Thyroid gland (tissue), 4 donors: ENCODE results near the gene CRYGC. TPM values are rescaled to one million over a fixed set of nuclear protein-coding genes. Genes with fewer than 3 reads are reported as not detected.
"Not testable (repeated sequence)": the region's sequence is repeated elsewhere in the genome, so short reads cannot be mapped to it uniquely, and the experiment has no call there.

Experiments
- DNase-seq, 2 donors: peaks; one replicate each; pipeline ENCODE4 v3.0.0-alpha.2; 2019
- H3K27ac ChIP-seq, 3 donors: fragments of 200-600 bp; sonication (generic); 1 replicate in 2 of 3; 2 replicates in 1 of 3; pipeline ENCODE4 v1.5.1; 2016 to 2019; ENCODE audit warnings: mild to moderate bottlenecking in 1 of 3, moderate library complexity in 1 of 3
- H3K27me3 ChIP-seq: fragments of 200-600 bp; sonication (generic); one replicate; pipeline ENCODE4 v1.5.1; 2019
- H3K36me3 ChIP-seq, 2 donors: fragments of 200-600 bp; sonication (generic); one replicate each; pipeline ENCODE4 v1.5.1; 2016 to 2019
- H3K4me1 ChIP-seq, 2 donors: fragments of 200-600 bp; sonication (generic); one replicate each; pipeline ENCODE4 v1.5.1; 2017 to 2019
- H3K4me3 ChIP-seq, 3 donors: fragments of 200-600 bp; sonication (generic); replicated peaks in 1 of 3; 1 replicate in 2 of 3; 2 replicates in 1 of 3; pipeline ENCODE4 v1.5.1; 2016; ENCODE audit warnings: mild to moderate bottlenecking in 1 of 3
- H3K9me3 ChIP-seq: fragments of 200-600 bp; sonication (generic); one replicate; pipeline ENCODE4 v1.5.1; 2017
- POLR2A ChIP-seq, 2 donors: fragments of 450-650 bp; IDR thresholded peaks; one replicate each; pipeline ENCODE4 v1.6.1; 2017; ENCODE audit warnings: antibody characterized with exemption in 2 of 2, mild to moderate bottlenecking in 2 of 2, moderate library complexity in 1 of 2
- WGBS, 2 donors: methylation state at CpG; one replicate each; pipeline ENCODE4 v1.1.5; 2017; 5-methylcytosine and 5-hydroxymethylcytosine counted together
- intact Hi-C: fragments of 100-400 bp; cut with DNase I; formaldehyde crosslinking; loops from one replicate; pipeline ENCODE4 v1.15.1; 2023
- total RNA-seq, 4 donors: library from RNA; depleted of rRNA; stranded (reverse); fragments of >200 nt; gene quantifications; one replicate each; pipeline ENCODE4 v1.2.3, GENCODE V29; 2016
- TF ChIP-seq, protein P1 (sequence below), 6 experiments: fragments of 200-600 bp in 3 of 6; fragments of 450-650 bp in 3 of 6; sonication (generic) in 3 of 6; IDR thresholded peaks; one replicate each; pipeline ENCODE4 v1.5.1; 2016 to 2019; ENCODE audit warnings: antibody characterized with exemption in 6 of 6, mild to moderate bottlenecking in 2 of 6, inconsistent platforms in 1 of 6, moderate library complexity in 1 of 6

Gene CRYGC
- total RNA-seq, 4 donors from 2014 or later: not detected

DNA sequence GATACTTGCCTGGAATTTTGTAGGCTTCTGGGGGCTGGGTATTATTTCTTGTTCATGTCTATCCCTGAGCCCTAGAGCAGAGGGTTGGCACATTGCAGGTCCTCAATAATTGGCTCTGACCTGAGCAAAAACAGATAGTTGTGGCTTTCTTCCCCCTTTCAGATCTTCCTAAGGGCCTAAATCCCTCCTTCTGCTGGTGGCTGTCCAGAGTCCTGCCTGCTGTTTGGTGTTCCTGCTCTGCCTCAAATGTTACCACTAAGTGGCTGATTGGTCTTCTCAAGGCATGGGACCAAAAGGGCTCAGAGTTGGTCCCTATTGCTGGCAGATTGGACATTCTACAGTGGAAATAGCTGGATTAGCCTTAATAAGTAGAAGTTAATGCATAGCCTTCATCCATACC, 17.4 kb upstream of the CRYGC start:
- H3K27ac ChIP-seq: no peak overlapping the region
- no peak for TF ChIP-seq POLR2A (IDR thresholded peaks at IDR 0.05)
- TF ChIP-seq, protein P1, sequence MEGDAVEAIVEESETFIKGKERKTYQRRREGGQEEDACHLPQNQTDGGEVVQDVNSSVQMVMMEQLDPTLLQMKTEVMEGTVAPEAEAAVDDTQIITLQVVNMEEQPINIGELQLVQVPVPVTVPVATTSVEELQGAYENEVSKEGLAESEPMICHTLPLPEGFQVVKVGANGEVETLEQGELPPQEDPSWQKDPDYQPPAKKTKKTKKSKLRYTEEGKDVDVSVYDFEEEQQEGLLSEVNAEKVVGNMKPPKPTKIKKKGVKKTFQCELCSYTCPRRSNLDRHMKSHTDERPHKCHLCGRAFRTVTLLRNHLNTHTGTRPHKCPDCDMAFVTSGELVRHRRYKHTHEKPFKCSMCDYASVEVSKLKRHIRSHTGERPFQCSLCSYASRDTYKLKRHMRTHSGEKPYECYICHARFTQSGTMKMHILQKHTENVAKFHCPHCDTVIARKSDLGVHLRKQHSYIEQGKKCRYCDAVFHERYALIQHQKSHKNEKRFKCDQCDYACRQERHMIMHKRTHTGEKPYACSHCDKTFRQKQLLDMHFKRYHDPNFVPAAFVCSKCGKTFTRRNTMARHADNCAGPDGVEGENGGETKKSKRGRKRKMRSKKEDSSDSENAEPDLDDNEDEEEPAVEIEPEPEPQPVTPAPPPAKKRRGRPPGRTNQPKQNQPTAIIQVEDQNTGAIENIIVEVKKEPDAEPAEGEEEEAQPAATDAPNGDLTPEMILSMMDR (IDR thresholded peaks at IDR 0.05): no peak
- H3K36me3 ChIP-seq: no peaks in the 10 kb centered on the region
- no peak overlapping the region for H3K4me3 ChIP-seq
- H3K9me3 ChIP-seq: no peaks in the 10 kb centered on the region
- no peaks in the 10 kb centered on the region for H3K27me3 ChIP-seq
- intact Hi-C loops: no loop called here
- no peaks in the 10 kb centered on the region for H3K4me1 ChIP-seq
- DNase-seq: no peak

DNA sequence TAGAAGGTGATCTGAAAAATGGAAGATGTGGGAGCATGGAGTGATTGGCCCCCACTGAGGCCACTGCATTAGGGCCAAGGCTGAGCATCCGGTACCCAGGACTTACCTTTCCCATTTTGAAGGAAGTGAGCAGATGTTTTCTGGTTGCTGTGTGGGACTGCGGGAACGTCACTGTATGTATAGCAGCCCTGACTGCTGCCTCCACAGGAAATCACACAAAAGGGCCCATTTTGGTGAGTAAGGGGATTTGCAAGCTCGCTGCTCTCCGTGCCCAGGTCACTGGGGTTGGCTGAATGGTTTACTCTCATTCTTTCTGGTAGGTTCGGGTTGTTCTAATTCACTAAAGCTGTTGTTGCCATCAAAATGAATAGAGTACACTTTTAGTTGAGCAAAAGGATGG, 16.4 kb upstream of the CRYGC start, which contains the start of gene CRYGB:
CRYGB (minus strand) TSS at position 153 of the 400 bp plus-strand sequence; CDS start at position 115, 38 bp downstream.
- no peak for DNase-seq
- WGBS, 2 donors: 53 to 77% methylated on average over 6 of the region's 6 CpGs
- Histone ChIP-seq H3K27me3 (no peaks in the 10 kb centered on the region), H3K36me3 (no peaks in the 10 kb centered on the region), H3K27ac (no peak within 1 kb of the TSS), H3K4me1 (no peaks in the 10 kb centered on the region), H3K9me3 (no peaks in the 10 kb centered on the region), H3K4me3 (no peak within 1 kb of the TSS)
- TF ChIP-seq, protein P1 (IDR thresholded peaks at IDR 0.05): no peak
- no peak for TF ChIP-seq POLR2A (IDR thresholded peaks at IDR 0.05)
- intact Hi-C loops: no loop called here

DNA sequence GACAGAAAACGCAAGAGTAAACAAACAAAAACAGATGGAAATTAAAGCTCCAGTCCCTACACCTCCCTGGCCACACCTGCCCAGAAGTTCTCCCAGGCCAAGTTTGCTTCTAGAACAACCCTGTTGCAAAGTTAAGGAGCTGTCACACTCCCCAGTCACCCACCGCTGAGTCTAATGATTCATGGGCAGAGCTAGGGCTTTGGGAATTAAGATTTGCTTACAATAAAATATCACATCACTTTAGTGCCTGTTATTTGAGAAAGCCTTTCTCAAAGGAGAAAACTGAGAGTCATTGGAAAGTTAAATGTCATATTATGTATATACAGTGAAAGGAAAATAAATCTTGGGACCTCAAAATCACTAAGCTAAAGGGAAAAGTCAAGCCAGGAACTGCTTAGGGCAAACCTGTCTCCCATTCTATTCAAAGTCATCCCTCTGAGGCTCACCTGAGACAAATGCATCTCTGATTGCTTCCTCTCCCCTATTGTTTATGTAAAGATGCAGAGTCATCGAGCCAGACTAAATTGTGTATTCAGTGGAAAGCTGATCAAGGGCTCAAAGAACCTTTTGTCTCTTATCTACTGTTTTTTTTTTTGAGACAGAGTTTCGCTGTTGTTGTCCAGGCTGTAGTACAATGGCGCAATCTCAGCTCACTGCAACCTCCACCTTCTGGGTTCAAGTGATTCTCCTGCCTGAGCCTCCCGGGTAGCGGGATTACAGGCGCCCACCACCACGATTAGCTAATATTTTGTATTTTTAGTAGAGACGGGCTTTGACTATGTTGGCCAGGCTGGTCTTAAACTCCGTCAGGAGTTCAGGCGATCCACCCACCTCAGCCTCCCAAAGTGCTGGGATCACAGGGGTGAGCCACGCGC, 13.5 kb upstream of the CRYGC start:
- TF ChIP-seq, protein P1 (IDR thresholded peaks at IDR 0.05): no peak
- no peak for TF ChIP-seq POLR2A (IDR thresholded peaks at IDR 0.05)
- Histone ChIP-seq H3K27ac (no peak overlapping the region), H3K36me3 (no peaks in the 10 kb centered on the region), H3K9me3 (no peaks in the 10 kb centered on the region), H3K4me1 (no peaks in the 10 kb centered on the region), H3K27me3 (no peaks in the 10 kb centered on the region), H3K4me3 (no peak overlapping the region)
- intact Hi-C loops: no loop called here
- no peak for DNase-seq
- WGBS, 2 donors: 42 to 70% methylated on average over 8 to 14 of the region's 14 CpGs

DNA sequence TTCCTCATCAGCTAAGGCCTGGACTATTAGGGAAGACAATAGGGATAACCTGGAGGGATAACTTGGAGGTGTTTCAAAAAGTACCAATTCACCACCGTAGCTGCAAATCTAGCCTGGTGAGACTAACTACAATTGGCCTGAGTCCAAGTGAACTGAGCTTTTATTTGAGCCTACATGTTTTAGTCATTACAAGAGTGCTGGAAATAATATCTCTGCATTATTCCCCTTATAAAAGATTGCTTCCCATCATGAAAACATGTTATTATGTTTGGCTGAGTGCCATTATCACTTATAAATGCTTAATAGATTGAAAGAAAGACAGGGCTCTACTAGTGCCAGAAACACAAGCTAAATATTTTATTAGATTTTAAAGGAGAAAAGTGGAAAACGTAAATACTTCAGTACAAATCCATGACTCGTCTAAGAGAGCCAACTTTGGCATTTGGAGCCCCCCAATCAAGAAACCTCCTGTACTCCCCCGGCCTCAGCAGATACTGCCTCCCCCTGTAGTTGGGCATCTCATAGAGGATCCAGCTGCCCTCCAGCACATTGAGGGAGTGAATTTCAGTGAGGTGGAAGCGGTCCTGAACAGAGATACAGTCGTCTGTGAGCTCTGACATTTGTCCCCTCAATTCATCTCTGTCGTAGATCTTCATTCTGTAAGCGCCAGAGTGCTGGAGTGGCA, 12.8 kb upstream of the CRYGC start:
- Histone ChIP-seq H3K4me3 (no peak overlapping the region), H3K36me3 (no peaks in the 10 kb centered on the region), H3K27ac (no peak overlapping the region), H3K27me3 (no peaks in the 10 kb centered on the region), H3K9me3 (no peaks in the 10 kb centered on the region), H3K4me1 (no peaks in the 10 kb centered on the region)
- TF ChIP-seq, protein P1 (IDR thresholded peaks at IDR 0.05): no peak
- no peak for TF ChIP-seq POLR2A (IDR thresholded peaks at IDR 0.05)
- intact Hi-C loops: no loop called here
- WGBS, 2 donors: 46 to 55% methylated on average over 8 of the region's 8 CpGs
- no peak for DNase-seq

DNA sequence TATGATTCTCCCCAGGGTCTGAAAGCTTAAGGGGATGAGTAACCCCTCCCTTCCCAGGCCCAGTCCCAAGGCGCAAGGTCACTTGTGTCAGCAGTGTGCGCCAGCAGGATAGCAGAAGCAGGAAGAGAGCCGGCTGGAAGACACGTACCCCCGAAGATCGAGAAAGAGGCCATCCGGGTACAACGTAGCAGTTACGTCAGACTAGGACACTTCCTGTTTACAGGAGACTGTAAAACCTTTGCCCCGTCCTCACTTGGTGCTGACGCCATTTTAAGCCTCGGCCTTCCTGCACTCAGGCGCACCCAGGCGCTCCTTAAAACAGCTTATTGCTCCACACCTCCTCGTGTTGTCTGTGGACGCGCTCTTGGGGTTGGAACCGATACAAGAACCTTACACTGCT, 9.8 kb upstream of the CRYGC start:
- no peak overlapping the region for H3K27ac ChIP-seq
- intact Hi-C loops: no loop called here
- no peaks in the 10 kb centered on the region for H3K4me1 ChIP-seq
- WGBS, 2 donors: 91 to 92% methylated on average over 18 of the region's 18 CpGs
- no peak for TF ChIP-seq POLR2A (IDR thresholded peaks at IDR 0.05)
- TF ChIP-seq, protein P1 (IDR thresholded peaks at IDR 0.05): no peak
- no peaks in the 10 kb centered on the region for H3K9me3 ChIP-seq
- H3K27me3 ChIP-seq: no peaks in the 10 kb centered on the region
- no peak for DNase-seq
- no peaks in the 10 kb centered on the region for H3K36me3 ChIP-seq
- no peak overlapping the region for H3K4me3 ChIP-seq

DNA sequence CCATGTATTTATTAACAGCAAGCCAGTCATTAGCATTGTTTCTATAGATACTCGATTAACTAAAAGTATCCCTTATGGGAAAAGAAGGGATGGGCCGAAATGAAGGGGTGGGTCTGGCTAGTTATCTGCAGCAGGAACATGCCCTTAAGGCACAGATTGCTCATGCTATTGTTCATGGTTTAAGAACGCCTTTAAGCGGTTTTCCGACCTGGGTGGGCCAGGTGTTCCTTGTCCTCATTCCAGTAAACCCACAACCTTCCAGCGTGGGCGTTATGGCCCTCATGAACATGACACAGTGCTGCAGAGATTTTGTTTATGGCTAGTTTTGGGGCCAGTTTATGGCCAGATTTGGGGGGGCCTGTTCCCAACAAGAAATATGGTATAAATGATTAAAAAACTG, 8.7 kb upstream of the CRYGC start:
- H3K27ac ChIP-seq, H3K4me1 ChIP-seq, H3K9me3 ChIP-seq, DNase-seq, intact Hi-C loops, H3K36me3 ChIP-seq, H3K27me3 ChIP-seq, H3K4me3 ChIP-seq: not testable (repeated sequence)
- WGBS, 2 donors: 94 to 95% methylated on average over 7 of the region's 7 CpGs
